Calu3 (cell line): ENCODE data around the gene LRRFIP1. TPM values are rescaled to one million over a fixed set of nuclear protein-coding genes. Genes with fewer than 3 reads are reported as not detected.

Experiments
- BruUV-seq: library from RNA; stranded (reverse); fragments of 400-500 nt; replicated peaks from 2 replicates; lab custom pipeline; 2021; lab: Mats Ljungman, UMichigan
- CTCF ChIA-PET: fragments of 300-600 bp; sonication (Branson Sonifier 250); formaldehyde crosslinking; loops from one replicate; lab custom pipeline; 2022; ENCODE audit warnings: antibody characterized with exemption; lab: Charles Lee
- DNase-seq: peaks from one replicate; pipeline ENCODE4 v3.0.0; 2022
- H3K27ac Mint-ChIP-seq: one replicate; pipeline ENCODE4 v1.8.0; 2022; ENCODE audit warnings: mixed read lengths; ENCODE audit not compliant: unreplicated experiment
- H3K27me3 Mint-ChIP-seq: one replicate; pipeline ENCODE4 v1.8.0; 2022; ENCODE audit warnings: mixed read lengths; ENCODE audit not compliant: unreplicated experiment
- H3K36me3 Mint-ChIP-seq: one replicate; pipeline ENCODE4 v1.8.0; 2022; ENCODE audit warnings: mild to moderate bottlenecking, moderate library complexity, mixed read lengths; ENCODE audit not compliant: insufficient read depth, unreplicated experiment
- H3K4me1 Mint-ChIP-seq: one replicate; pipeline ENCODE4 v1.8.0; 2022; ENCODE audit warnings: mild to moderate bottlenecking, low read depth, mixed read lengths; ENCODE audit not compliant: unreplicated experiment
- H3K4me3 Mint-ChIP-seq: one replicate; pipeline ENCODE4 v1.8.0; 2022; ENCODE audit warnings: mild to moderate bottlenecking, low read depth, moderate library complexity, mixed read lengths; ENCODE audit not compliant: unreplicated experiment
- H3K9me3 Mint-ChIP-seq: one replicate; pipeline ENCODE4 v1.8.0; 2022; ENCODE audit warnings: low read depth, mixed read lengths; ENCODE audit not compliant: unreplicated experiment
- CTCF ChIP-seq: fragments of 200-600 bp; IDR thresholded peaks from one replicate; pipeline ENCODE4 v1.8.0; 2022; ENCODE audit warnings: antibody characterized with exemption; ENCODE audit not compliant: unreplicated experiment
- intact Hi-C: fragments of 100-400 bp; cut with micrococcal nuclease; formaldehyde crosslinking; loops from one replicate; pipeline ENCODE4 v1.10.0; 2022; ENCODE audit not compliant: unreplicated experiment
- total RNA-seq: library from RNA; stranded (reverse); gene quantifications from 2 replicates; pipeline ENCODE4 v1.2.3, GENCODE V29; 2022

Gene LRRFIP1
- total RNA-seq, 1 experiment from 2014 or later: 161 TPM

- H3K27me3 Mint-ChIP-seq: peaks cover 58% of the 10 kb centered on the region
- CTCF ChIA-PET: no interaction called here
- no peaks in the 10 kb centered on the region for H3K9me3 Mint-ChIP-seq
- no peak overlapping the region for H3K4me3 Mint-ChIP-seq
- intact Hi-C loops: no loop called here
- H3K4me1 Mint-ChIP-seq: no peaks in the 10 kb centered on the region
- no TSS peak for BruUV-seq
- TF ChIP-seq CTCF: no peak
- no peaks in the 10 kb centered on the region for H3K36me3 Mint-ChIP-seq
- no peak for DNase-seq
- H3K27ac Mint-ChIP-seq: no peak overlapping the region
Observed at GRCh38 chr2:237623428-237624403, 3.7 kb upstream of the LRRFIP1 start.

GRCh38 chr2:237624565-237624964 lies 2.8 kb upstream of the LRRFIP1 start:
- DNase-seq: no peak
- CTCF ChIA-PET: no interaction called here
- BruUV-seq: no TSS peak
- H3K36me3 Mint-ChIP-seq: no peaks in the 10 kb centered on the region
- H3K9me3 Mint-ChIP-seq: no peaks in the 10 kb centered on the region
- TF ChIP-seq CTCF: no peak
- no peak overlapping the region for H3K4me3 Mint-ChIP-seq
- peaks cover 64% of the 10 kb centered on the region for H3K27me3 Mint-ChIP-seq
- H3K27ac Mint-ChIP-seq: no peak overlapping the region
- H3K4me1 Mint-ChIP-seq: no peaks in the 10 kb centered on the region
- intact Hi-C loops: no loop called here

GRCh38 chr2:237625216-237625705 lies 2.1 kb upstream of the LRRFIP1 start:
- Mint-ChIP-seq H3K9me3 (no peaks in the 10 kb centered on the region), H3K27ac (no peak overlapping the region), H3K4me3 (no peak overlapping the region), H3K4me1 (no peaks in the 10 kb centered on the region), H3K36me3 (no peaks in the 10 kb centered on the region), H3K27me3 (peaks cover 71% of the 10 kb centered on the region)
- CTCF ChIA-PET: no interaction called here
- DNase-seq: no peak
- intact Hi-C loops: no loop called here
- no peak for TF ChIP-seq CTCF
- no TSS peak for BruUV-seq

GRCh38 chr2:237625777-237626176 lies 1.6 kb upstream of the LRRFIP1 start:
- no peak for TF ChIP-seq CTCF
- H3K36me3 Mint-ChIP-seq: no peaks in the 10 kb centered on the region
- no peak for DNase-seq
- H3K9me3 Mint-ChIP-seq: no peaks in the 10 kb centered on the region
- BruUV-seq: no TSS peak
- peaks cover 76% of the 10 kb centered on the region for H3K27me3 Mint-ChIP-seq
- CTCF ChIA-PET: no interaction called here
- H3K27ac Mint-ChIP-seq: no peak overlapping the region
- intact Hi-C loops: no loop called here
- H3K4me1 Mint-ChIP-seq: no peaks in the 10 kb centered on the region
- H3K4me3 Mint-ChIP-seq: no peak overlapping the region
